ENCODE data around the gene ADIRF.
"Not testable (repeated sequence)": the region's sequence is repeated elsewhere in the genome, so short reads cannot be mapped to it uniquely, and the experiment has no call there.

Gene ADIRF

DNA sequence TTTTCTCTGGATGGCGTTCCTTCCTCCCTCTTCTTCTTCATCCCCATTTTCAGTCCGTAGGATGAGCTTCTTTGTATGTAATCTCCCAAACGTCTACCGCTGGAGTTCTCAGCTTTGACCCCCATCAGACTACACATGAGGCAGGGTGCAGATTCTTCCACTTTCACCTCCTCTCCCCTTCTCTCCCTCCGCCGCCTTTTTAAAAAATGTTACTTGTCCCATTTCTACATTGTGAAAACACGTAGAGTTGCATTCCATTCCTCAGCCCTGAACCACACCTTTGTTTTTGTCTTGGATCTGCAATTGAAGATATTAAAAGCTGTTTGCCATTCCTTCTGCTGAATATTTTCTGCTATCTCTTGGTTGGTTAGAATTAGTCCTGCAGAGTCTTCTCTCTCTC lies 6.2 kb downstream of the ADIRF start:
- Mint-ChIP-seq H3K4me3 (no peak overlapping the region), H3K9me3 (ENCODE audit: low read depth) (no peaks in the 10 kb centered on the region), H3K36me3 (no peaks in the 10 kb centered on the region), H3K27ac (no peak overlapping the region), H3K27me3 (no peaks in the 10 kb centered on the region), H3K4me1 (ENCODE audit: low read depth) (peaks cover 21% of the 10 kb centered on the region)

- no peak overlapping the region for H3K4me3 Mint-ChIP-seq
- peaks cover 9% of the 10 kb centered on the region for H3K4me1 Mint-ChIP-seq (ENCODE audit: low read depth)
- H3K27me3 Mint-ChIP-seq: no peaks in the 10 kb centered on the region
- H3K36me3 Mint-ChIP-seq: no peaks in the 10 kb centered on the region
- no peak overlapping the region for H3K27ac Mint-ChIP-seq
- no peaks in the 10 kb centered on the region for H3K9me3 Mint-ChIP-seq (ENCODE audit: low read depth)
Observed at GRCh38 chr10:86976362-86977056, 8.2 kb downstream of the ADIRF start.

- not testable (repeated sequence) for H3K36me3 Mint-ChIP-seq; H3K4me3 Mint-ChIP-seq; H3K27ac Mint-ChIP-seq; H3K27me3 Mint-ChIP-seq; H3K9me3 Mint-ChIP-seq (ENCODE audit: low read depth); H3K4me1 Mint-ChIP-seq (ENCODE audit: low read depth)
Observed at GRCh38 chr10:86978457-86978856, 10.2 kb downstream of the ADIRF start.

- Mint-ChIP-seq H3K27ac (no peak overlapping the region), H3K4me1 (ENCODE audit: low read depth) (no peaks in the 10 kb centered on the region), H3K9me3 (ENCODE audit: low read depth) (no peaks in the 10 kb centered on the region), H3K4me3 (no peak overlapping the region), H3K27me3 (no peaks in the 10 kb centered on the region), H3K36me3 (no peaks in the 10 kb centered on the region)
Observed at GRCh38 chr10:86979296-86979818, 11.1 kb downstream of the ADIRF start.

- H3K36me3 Mint-ChIP-seq: no peaks in the 10 kb centered on the region
- H3K27me3 Mint-ChIP-seq: no peaks in the 10 kb centered on the region
- H3K4me3 Mint-ChIP-seq: no peak overlapping the region
- no peak overlapping the region for H3K27ac Mint-ChIP-seq
- no peaks in the 10 kb centered on the region for H3K9me3 Mint-ChIP-seq (ENCODE audit: low read depth)
- H3K4me1 Mint-ChIP-seq (ENCODE audit: low read depth): no peaks in the 10 kb centered on the region
Observed at GRCh38 chr10:86979977-86980448, 11.7 kb downstream of the ADIRF start.

GRCh38 chr10:86981020-86981419 lies 12.7 kb downstream of the ADIRF start:
- not testable (repeated sequence) for H3K9me3 Mint-ChIP-seq (ENCODE audit: low read depth); H3K4me1 Mint-ChIP-seq (ENCODE audit: low read depth); H3K4me3 Mint-ChIP-seq; H3K27me3 Mint-ChIP-seq; H3K27ac Mint-ChIP-seq; H3K36me3 Mint-ChIP-seq

- H3K4me1 Mint-ChIP-seq (ENCODE audit: low read depth): no peaks in the 10 kb centered on the region
- no peaks in the 10 kb centered on the region for H3K9me3 Mint-ChIP-seq (ENCODE audit: low read depth)
- no peaks in the 10 kb centered on the region for H3K36me3 Mint-ChIP-seq
- H3K27me3 Mint-ChIP-seq: no peaks in the 10 kb centered on the region
- no peak overlapping the region for H3K27ac Mint-ChIP-seq
- no peak overlapping the region for H3K4me3 Mint-ChIP-seq
Observed at GRCh38 chr10:86981716-86982115, 13.4 kb downstream of the ADIRF start.

- H3K4me3 Mint-ChIP-seq; H3K4me1 Mint-ChIP-seq (ENCODE audit: low read depth); H3K27me3 Mint-ChIP-seq; H3K36me3 Mint-ChIP-seq; H3K9me3 Mint-ChIP-seq (ENCODE audit: low read depth); H3K27ac Mint-ChIP-seq: not testable (repeated sequence)
Observed at GRCh38 chr10:86984498-86984897, 16.2 kb downstream of the ADIRF start.

- Mint-ChIP-seq H3K27me3 (no peaks in the 10 kb centered on the region), H3K4me1 (ENCODE audit: low read depth) (no peaks in the 10 kb centered on the region), H3K27ac (no peak overlapping the region), H3K4me3 (no peak overlapping the region), H3K36me3 (no peaks in the 10 kb centered on the region), H3K9me3 (ENCODE audit: low read depth) (no peaks in the 10 kb centered on the region)
Observed at GRCh38 chr10:86988520-86988919, 20.2 kb downstream of the ADIRF start.

GRCh38 chr10:86991362-86991761 lies 23.1 kb downstream of the ADIRF start:
- not testable (repeated sequence) for H3K9me3 Mint-ChIP-seq (ENCODE audit: low read depth); H3K4me3 Mint-ChIP-seq; H3K27me3 Mint-ChIP-seq; H3K36me3 Mint-ChIP-seq; H3K4me1 Mint-ChIP-seq (ENCODE audit: low read depth); H3K27ac Mint-ChIP-seq

- Mint-ChIP-seq H3K4me1 (ENCODE audit: low read depth) (no peaks in the 10 kb centered on the region), H3K27me3 (no peaks in the 10 kb centered on the region), H3K36me3 (no peaks in the 10 kb centered on the region), H3K27ac (no peak overlapping the region), H3K4me3 (no peak overlapping the region), H3K9me3 (ENCODE audit: low read depth) (no peaks in the 10 kb centered on the region)
Observed at GRCh38 chr10:86992456-86992855, 24.2 kb downstream of the ADIRF start.

DNA sequence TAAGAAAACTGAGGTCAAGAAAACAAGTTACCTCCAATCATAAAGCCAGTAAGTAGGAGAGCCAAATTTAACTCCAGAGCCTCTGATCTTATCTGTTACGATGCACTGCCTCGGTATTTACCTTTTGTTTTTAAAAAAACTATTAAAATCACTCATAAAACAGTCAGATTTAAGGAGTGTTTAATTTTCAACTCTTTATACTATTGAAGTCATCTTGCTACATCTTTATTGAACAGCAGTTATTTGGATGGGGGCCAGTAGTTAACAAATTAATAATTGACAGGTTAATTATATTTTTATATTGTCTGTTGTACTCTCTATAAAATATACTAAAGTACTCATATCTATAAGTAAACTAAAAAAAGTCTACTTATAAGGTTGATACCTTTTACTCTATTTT lies 24.6 kb downstream of the ADIRF start:
- Mint-ChIP-seq H3K27ac (no peak overlapping the region), H3K27me3 (no peaks in the 10 kb centered on the region), H3K9me3 (ENCODE audit: low read depth) (no peaks in the 10 kb centered on the region), H3K36me3 (no peaks in the 10 kb centered on the region), H3K4me1 (ENCODE audit: low read depth) (no peaks in the 10 kb centered on the region), H3K4me3 (no peak overlapping the region)

- H3K27me3 Mint-ChIP-seq; H3K9me3 Mint-ChIP-seq (ENCODE audit: low read depth); H3K27ac Mint-ChIP-seq; H3K36me3 Mint-ChIP-seq; H3K4me3 Mint-ChIP-seq; H3K4me1 Mint-ChIP-seq (ENCODE audit: low read depth): not testable (repeated sequence)
Observed at GRCh38 chr10:86999802-87000403, 31.6 kb downstream of the ADIRF start.

- no peaks in the 10 kb centered on the region for H3K4me1 Mint-ChIP-seq (ENCODE audit: low read depth)
- H3K4me3 Mint-ChIP-seq: no peak overlapping the region
- no peaks in the 10 kb centered on the region for H3K27me3 Mint-ChIP-seq
- H3K27ac Mint-ChIP-seq: no peak overlapping the region
- no peaks in the 10 kb centered on the region for H3K36me3 Mint-ChIP-seq
- H3K9me3 Mint-ChIP-seq (ENCODE audit: low read depth): no peaks in the 10 kb centered on the region
Observed at GRCh38 chr10:87000491-87000890, 32.2 kb downstream of the ADIRF start.

DNA sequence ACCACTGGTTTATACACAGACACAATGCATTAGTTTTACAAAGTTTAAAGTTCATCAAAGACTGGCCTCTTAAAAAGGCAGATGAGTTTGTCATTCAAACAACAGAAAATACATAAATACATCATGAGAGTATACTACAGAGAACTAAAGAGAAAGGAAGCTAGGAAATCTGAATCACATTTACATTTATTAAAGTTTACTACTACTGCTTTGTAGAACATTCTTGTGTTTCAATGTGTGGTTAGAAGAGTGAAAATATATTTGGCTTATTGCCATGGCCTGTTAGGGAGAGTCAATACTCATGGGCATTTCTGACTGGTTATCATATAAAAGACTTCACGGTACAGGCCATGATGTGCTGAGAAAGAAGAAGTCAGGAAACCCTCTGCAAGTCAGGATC lies 38.8 kb downstream of the ADIRF start:
- not testable (repeated sequence) for H3K27me3 Mint-ChIP-seq, H3K4me3 Mint-ChIP-seq, H3K27ac Mint-ChIP-seq

GRCh38 chr10:87007674-87008073 lies 39.4 kb downstream of the ADIRF start:
- not testable (repeated sequence) for H3K27ac Mint-ChIP-seq; H3K4me1 Mint-ChIP-seq (ENCODE audit: low read depth); H3K27me3 Mint-ChIP-seq; H3K4me3 Mint-ChIP-seq; H3K9me3 Mint-ChIP-seq (ENCODE audit: low read depth); H3K36me3 Mint-ChIP-seq

More for the DNA sequence above, 38.8 kb downstream of the ADIRF start:
- H3K9me3 Mint-ChIP-seq (ENCODE audit: low read depth); H3K36me3 Mint-ChIP-seq; H3K4me1 Mint-ChIP-seq (ENCODE audit: low read depth): not testable (repeated sequence)

Data from activated naive CD8-positive, alpha-beta T cell (primary cell).